OCI-LY3 (cell line): ENCODE results near the gene PREB.

Source experiments
- EZH2phosphoT487 ChIP-seq: fragments of 200-600 bp; shearing (Covaris generic); IDR thresholded peaks from 2 replicates; pipeline ENCODE4 v1.6.1; 2018; ENCODE audit warnings: antibody characterized with exemption, mixed run types, low read depth
- TF ChIP-seq, protein P1 (sequence below): fragments of 200-600, 300-600 bp; sonication (generic); IDR thresholded peaks from 2 replicates; pipeline ENCODE4 v1.5.1; 2014; ENCODE audit warnings: antibody characterized with exemption, low read length, low read depth

DNA sequence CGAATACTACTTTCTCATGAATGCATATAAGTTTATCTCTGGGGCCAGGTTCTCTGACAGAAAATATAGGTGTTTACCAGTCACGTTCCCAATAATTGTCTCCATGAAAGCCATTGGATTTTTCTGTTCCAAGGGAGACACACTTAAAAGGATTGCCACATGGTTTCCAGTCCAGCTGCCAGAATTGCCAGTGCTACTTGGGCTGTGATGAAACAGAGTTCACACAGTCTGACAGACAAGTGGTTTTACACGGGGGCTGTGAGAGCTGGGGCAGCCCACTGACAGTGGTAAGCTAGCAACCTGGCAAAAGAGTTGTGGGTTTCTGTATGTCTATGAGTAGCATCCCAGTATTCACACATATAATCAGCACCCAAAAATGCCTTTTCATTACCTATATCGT lies 49.7 kb upstream of the PREB start:
- TF ChIP-seq, protein P1, sequence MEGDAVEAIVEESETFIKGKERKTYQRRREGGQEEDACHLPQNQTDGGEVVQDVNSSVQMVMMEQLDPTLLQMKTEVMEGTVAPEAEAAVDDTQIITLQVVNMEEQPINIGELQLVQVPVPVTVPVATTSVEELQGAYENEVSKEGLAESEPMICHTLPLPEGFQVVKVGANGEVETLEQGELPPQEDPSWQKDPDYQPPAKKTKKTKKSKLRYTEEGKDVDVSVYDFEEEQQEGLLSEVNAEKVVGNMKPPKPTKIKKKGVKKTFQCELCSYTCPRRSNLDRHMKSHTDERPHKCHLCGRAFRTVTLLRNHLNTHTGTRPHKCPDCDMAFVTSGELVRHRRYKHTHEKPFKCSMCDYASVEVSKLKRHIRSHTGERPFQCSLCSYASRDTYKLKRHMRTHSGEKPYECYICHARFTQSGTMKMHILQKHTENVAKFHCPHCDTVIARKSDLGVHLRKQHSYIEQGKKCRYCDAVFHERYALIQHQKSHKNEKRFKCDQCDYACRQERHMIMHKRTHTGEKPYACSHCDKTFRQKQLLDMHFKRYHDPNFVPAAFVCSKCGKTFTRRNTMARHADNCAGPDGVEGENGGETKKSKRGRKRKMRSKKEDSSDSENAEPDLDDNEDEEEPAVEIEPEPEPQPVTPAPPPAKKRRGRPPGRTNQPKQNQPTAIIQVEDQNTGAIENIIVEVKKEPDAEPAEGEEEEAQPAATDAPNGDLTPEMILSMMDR: no peak
- no peak for TF ChIP-seq EZH2phosphoT487
